T-helper 2 cell (primary cell): Measurements from ENCODE around the gene B3GALT4.

Source experiments
- DNase-seq, 5 experiments: peaks; one replicate each; pipeline versions ENCODE4 v3.0.0 to v3.0.0-alpha.2; 2012 to 2022

Gene B3GALT4

DNA sequence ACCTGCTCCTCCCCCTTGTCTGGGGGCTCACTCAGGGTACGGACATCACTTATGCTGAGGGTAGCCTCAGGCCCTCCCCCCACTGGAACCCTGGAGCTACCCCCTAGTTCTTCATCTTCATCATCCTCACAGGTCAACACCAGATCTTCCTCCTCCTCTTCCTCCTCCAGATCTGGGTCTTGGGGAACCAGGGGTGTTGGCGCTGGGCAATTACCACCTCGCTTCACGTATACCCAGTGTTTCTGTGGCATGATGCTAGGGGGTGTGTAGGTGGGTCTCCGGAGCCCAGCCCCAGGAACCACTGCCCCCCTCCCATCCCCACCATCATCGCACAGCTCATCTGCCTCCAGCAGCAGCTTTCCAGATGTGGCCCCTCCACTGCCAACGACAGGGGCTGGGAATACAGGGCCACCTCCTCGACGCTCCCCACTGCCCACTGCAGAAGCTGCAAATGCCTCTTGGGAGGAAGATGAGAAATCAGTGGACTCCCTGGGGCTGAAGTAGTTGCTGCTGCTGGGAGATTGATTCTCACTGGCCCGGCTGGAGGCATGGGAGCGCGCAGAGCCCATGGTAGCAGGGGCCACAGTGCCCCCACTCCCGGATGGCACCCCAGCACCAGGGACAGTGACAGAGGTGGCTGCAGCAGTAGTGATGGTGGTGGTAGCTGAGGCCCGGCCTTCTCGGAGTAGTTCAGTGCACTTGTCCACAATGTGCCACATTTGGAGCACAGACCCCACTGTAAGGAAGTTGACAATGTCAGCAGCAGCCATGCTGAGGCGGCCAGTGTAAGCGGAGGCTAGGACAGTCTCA is 39.1 kb downstream of the B3GALT4 start:
- no peak for DNase-seq

DNA sequence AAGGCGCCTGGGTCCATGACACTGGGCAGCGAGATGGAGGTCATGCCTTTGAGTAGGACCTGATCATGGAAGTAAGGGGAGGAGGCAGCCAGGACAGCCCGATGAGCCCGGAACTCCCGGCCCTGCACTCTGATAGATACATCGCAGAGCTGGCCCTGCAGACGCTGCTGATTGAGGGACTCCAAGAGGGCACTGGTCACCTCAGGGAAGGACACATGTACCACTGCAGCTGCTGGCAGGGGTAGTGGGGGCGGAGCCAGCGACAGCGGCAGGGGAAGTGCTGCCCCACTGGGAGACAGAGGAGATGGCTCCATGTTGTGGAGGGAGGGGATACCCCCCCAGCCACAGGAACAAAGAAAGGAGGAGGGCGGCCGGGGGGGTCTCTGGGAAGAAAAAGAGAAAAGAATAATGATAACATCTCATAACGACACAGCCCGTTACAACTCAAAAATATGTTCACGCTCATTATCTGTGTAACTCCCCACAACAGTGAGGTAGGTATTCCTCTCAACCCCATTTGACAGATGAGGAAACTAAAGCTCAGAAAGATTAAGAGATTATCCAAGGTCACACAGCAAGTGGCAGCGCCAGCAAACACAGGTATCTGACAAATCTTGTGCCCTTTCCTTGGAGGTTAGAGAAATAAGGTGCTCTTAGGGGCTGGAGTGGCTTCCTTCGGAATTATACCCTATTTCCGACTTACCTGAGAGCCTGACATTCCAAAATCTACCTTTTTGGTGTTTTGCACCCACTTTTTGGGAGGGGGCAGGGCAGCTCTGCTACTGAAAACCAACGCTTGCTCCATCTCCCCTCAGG is 39.9 kb downstream of the B3GALT4 start:
- peak in 1 of 5 experiments; percentile 50 for DNase-seq

DNA sequence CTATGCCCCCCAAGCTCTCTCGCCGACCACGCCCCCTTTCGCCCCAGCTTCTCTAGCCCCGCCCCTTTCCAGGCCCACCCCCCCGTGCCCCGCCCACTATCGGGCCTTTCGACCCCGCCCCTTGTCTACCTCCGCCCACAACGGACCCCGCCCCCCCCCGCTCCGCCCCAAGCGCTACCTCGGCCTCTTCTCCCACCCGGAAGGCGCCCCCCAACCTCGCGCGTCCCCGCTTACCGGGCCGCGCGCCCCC is 40.4 kb downstream of the B3GALT4 start:
- DNase-seq, result no peak

DNA sequence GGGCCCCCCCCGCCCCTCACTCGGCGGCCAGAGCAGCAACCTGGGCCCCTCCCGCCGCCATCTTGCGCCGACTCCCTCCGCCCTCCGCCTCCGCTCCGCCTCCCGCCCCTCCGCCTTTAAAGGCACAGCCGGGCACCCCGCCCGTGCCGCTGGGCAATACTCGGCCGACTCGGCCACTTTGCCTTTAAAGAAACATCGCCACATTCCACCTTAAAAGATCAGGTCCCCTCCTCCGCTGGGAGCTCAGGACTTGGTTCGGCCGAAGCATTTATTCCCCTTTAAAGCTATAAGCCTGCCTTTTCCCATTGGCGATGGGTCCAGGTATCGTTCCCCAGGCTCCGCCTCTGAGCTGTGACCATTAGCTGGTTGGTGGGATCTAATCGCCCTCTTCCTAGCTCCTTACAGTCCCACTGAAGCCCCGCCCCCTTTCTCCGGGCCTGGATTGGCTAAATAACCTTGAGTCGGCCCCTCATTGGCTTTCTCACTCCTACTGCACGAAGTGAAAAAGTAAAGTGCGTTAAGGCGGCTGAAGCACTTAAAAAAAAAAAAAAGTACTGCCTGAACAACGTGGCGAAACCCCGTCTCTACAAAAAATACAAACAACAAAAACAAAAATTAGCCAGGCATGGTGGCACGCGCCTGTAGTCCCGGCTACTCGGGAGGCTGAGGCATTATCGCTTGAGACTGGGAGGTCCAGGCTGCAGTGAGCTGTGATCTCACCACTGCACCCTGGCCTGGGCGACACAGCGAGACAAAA is 40.9 kb downstream of the B3GALT4 start, which contains the start of gene ZBTB22:
Gene ZBTB22, minus strand, starts transcription at position 76 of the 757 bp plus-strand sequence. CDS start 828 bp downstream, outside the sequence.
- DNase-seq, result peak; percentile 88 to 98 (median 94)

DNA sequence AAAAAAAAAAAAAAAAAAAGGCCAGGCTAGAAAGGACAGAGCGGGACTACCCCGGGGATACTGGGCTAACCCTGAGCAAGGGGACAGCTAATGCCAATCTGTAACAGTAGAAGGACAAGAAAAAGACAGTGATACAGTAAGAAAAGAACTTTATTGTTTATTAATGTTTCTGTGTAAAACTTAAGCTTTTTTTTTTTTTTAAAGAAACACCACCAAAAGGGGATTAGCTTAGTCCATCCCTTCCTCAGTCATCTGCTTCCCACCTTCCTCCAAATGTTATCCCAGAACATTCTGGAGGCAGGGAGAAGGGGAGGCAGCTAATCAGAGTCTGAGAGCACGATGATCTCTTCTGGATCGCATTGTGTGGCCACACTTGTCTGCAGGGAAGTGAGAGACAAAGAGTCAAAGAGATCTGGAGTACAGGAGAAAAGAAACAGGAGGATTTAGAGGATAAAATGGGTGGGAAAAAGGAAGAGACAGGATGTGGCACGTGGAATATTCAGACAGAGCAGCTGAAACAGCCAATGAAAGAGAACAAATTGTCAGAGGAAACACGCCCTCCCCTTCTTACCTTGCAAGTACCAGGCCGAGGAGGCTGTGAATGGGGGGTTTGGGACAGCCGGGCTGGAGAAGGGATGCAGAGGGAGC is 41.6 kb downstream of the B3GALT4 start:
- no peak for DNase-seq

DNA sequence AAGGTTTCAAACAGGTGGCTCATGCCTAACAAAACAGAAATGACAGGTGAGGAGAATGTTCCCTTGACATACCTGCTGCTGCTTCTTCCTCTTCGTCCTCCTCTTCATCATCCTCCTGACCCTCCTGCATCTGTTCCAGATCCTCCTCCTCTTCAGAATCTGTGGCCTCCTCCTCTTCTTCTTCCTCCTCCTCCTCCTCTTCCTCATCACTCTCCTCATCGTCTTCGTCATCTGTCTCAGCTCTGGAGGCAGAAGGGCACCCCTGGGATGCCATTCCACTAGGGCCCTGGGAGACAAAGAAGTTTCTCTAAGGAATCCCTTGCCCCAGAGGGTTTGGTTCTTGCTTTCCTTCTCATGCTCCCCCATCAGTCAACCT is 43.0 kb downstream of the B3GALT4 start:
- no peak for DNase-seq

DNA sequence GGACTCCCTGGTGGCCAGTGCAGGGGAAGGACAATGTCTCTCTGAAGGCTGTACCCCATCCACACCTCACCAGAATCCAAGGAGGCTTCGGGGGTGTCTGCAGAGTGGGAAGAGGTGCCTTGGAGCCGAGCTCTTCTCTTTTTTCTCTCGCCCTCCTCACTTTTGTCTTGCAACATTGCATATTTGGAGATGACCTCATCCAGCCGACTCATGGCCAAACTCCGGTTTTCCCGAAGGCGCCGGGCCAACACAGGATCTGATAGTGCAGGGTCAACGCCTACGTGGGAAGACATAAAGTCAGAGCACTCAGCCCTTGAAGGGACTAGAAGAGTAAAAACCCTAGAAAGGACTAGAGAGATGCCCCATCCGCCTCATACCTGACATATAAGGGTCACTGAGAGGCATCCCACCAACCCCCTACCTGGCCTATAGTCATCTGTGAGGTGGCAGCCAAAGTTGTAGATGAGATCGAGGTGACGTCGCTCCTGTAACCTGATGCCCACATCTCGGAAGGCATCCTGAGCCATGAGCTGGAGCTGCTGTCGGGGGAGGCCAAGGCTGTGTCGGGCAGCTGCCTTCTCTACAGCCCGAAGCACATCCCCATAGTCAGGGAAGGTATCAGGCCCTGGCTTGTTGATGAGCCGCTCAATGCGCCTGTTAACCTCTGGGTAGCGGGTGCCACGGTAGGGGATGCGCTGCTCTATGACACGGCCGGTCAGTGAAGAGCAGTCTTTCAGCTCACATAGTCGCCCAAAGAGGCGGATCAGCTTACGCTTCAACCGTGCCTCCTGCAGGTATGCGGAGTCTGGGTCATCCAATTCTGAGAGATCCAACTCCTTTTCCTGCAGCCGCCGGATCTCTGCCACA is 43.6 kb downstream of the B3GALT4 start:
- DNase-seq, result no peak

DNA sequence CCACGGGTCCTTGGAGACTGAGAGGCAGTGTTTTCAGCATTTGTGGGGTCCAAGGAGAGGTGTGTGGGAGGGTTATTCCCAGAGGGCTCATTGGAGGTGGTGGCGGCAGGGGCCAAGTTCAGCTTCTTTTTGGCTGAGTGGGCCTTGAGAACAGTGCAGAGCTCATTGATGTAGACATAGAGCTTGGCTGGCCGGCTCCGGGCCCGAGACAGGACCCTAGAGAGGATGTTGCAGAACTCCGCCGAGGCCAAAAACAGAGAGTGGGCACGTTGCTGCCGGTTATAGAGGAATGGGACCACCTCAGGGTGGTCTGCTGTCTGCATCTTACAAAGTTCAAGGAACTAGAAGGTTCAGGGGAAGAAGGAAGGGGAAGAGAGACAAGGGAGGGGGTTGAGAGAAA is 44.3 kb downstream of the B3GALT4 start:
- no peak for DNase-seq

DNA sequence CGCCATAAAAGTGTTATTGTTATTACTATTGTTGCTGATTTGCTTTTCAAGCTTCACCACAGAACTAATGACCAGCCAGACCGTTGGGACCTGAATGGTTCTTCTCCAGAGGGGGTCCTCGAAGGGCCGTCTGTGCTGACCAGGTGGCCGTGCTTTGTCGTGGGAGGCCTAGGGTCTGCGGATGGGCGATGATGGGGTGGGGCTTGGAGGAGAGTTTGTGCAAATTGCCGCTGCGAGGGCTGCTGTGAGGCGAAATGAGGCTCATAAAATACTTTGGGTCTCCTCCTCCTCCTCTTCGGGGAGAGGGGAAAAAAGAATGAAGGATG is 46.7 kb downstream of the B3GALT4 start:
- DNase-seq, result peak in 1 of 5 experiments; percentile 32

DNA sequence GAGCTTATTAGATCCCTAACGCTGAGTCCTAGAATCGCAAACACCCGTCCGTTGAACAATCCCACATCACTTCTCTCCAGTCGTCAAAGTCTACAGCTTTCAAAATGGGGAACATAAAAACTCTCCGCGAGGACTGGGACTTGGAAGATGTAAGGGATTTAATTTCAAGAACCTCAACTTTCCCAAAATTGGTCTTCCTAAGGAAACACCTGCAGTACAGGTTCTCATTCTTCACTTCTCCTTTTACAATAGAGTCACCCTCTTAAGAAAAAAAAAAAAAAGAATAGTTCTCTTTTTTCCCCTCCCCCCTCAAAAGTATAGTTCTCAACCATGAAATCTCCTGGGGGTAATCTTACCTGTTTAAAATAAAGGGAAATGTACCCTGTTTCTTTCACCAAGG is 47.2 kb downstream of the B3GALT4 start:
- no peak for DNase-seq
